ENCODE measurements around the gene ZNF79.

ZNF79 gene

GRCh38 chr9:127395497-127396252, 28.5 kb upstream of the ZNF79 start:
- H3K9me3 Mint-ChIP-seq: no peaks in the 10 kb centered on the region
- no peaks in the 10 kb centered on the region for H3K27me3 Mint-ChIP-seq
- H3K36me3 Mint-ChIP-seq: peaks cover 4% of the 10 kb centered on the region
- no peak overlapping the region for H3K27ac Mint-ChIP-seq
- peak overlapping the region; percentile 85 for H3K4me3 Mint-ChIP-seq
- H3K4me1 Mint-ChIP-seq: peaks cover 10% of the 10 kb centered on the region
- ATAC-seq: no peak

GRCh38 chr9:127396253-127396807, 27.9 kb upstream of the ZNF79 start:
- Mint-ChIP-seq H3K27ac (no peak overlapping the region), H3K36me3 (peaks cover 4% of the 10 kb centered on the region), H3K4me3 (peak overlapping the region; percentile 85), H3K4me1 (peaks cover 10% of the 10 kb centered on the region), H3K9me3 (no peaks in the 10 kb centered on the region), H3K27me3 (no peaks in the 10 kb centered on the region)
- no peak for ATAC-seq

GRCh38 chr9:127396808-127397645, 27.2 kb upstream of the ZNF79 start, which contains the start of gene SLC2A8:
TSS of gene SLC2A8 (plus strand) at chr9:127397169. CDS start at chr9:127397231, 62 bp downstream.
- peaks cover 4% of the 10 kb centered on the region for H3K36me3 Mint-ChIP-seq
- H3K9me3 Mint-ChIP-seq: no peaks in the 10 kb centered on the region
- ATAC-seq: peak; percentile 98
- H3K4me1 Mint-ChIP-seq: peaks cover 10% of the 10 kb centered on the region
- peak within 1 kb of the TSS; percentile 61 for H3K27ac Mint-ChIP-seq
- no peaks in the 10 kb centered on the region for H3K27me3 Mint-ChIP-seq
- H3K4me3 Mint-ChIP-seq: peak within 1 kb of the TSS; percentile 85

- Mint-ChIP-seq H3K27ac (peak overlapping the region; percentile 61), H3K4me3 (peak overlapping the region; percentile 85), H3K9me3 (no peaks in the 10 kb centered on the region), H3K36me3 (peaks cover 4% of the 10 kb centered on the region), H3K27me3 (no peaks in the 10 kb centered on the region), H3K4me1 (peaks cover 10% of the 10 kb centered on the region)
- ATAC-seq: peak; percentile 1
Observed at GRCh38 chr9:127397646-127398274, 26.4 kb upstream of the ZNF79 start.

DNA sequence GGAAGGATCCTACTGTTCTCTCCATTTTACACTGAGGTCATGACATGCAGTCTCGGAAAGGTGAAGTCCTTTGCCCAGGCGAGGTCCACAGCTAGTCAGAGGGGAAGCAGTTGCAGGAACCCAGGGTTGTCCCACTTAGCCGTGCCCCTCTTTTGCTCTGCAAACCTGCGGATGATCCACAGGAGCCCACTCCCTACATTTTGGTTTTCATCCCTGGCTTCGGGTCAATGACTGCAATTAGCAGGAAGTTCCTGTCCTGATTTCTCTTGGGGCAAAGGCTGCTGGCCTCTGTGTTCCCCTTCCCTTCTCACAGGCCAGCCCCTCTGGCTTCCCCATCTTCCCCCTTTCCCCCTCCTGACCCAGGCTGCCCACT, 25.9 kb upstream of the ZNF79 start:
- ATAC-seq: no peak
- Mint-ChIP-seq H3K36me3 (peaks cover 4% of the 10 kb centered on the region), H3K27me3 (no peaks in the 10 kb centered on the region), H3K4me1 (peaks cover 10% of the 10 kb centered on the region), H3K27ac (peak overlapping the region; percentile 61), H3K9me3 (no peaks in the 10 kb centered on the region), H3K4me3 (peak overlapping the region; percentile 85)

- peaks cover 10% of the 10 kb centered on the region for H3K4me1 Mint-ChIP-seq
- ATAC-seq: no peak
- H3K36me3 Mint-ChIP-seq: peaks cover 4% of the 10 kb centered on the region
- no peaks in the 10 kb centered on the region for H3K27me3 Mint-ChIP-seq
- peak overlapping the region; percentile 61 for H3K27ac Mint-ChIP-seq
- peak overlapping the region; percentile 85 for H3K4me3 Mint-ChIP-seq
- H3K9me3 Mint-ChIP-seq: no peaks in the 10 kb centered on the region
Observed at GRCh38 chr9:127398715-127399400, 25.3 kb upstream of the ZNF79 start.

DNA sequence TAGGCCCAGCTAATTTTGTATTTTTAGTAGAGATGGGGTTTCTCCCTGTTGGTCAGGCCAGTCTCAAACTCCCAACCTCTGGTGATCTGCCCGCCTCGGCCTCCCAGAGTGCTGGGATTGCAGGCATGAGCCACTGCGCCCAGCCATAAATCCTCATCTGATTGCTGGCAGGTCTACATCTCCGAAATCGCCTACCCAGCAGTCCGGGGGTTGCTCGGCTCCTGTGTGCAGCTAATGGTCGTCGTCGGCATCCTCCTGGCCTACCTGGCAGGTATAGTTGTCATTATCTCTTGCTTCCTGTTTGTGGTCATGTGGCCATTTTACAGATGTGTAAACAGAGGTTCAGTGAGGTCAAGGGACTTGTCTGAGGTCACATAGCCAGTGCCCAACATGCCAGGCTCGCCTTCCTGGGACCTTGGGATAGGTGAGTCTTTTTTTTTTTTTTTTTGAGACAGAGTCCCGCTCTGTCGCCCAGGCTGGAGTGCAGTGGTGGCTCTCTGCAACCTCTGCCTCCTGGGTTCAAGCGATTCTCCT, 24.4 kb upstream of the ZNF79 start:
- Mint-ChIP-seq H3K27ac (no peak overlapping the region), H3K27me3 (no peaks in the 10 kb centered on the region), H3K9me3 (no peaks in the 10 kb centered on the region), H3K36me3 (peaks cover 4% of the 10 kb centered on the region), H3K4me3 (no peak overlapping the region), H3K4me1 (peaks cover 10% of the 10 kb centered on the region)
- ATAC-seq: no peak

- H3K27me3 Mint-ChIP-seq: no peaks in the 10 kb centered on the region
- H3K36me3 Mint-ChIP-seq: peaks cover 10% of the 10 kb centered on the region
- no peak overlapping the region for H3K27ac Mint-ChIP-seq
- H3K4me1 Mint-ChIP-seq: peaks cover 10% of the 10 kb centered on the region
- H3K4me3 Mint-ChIP-seq: no peak overlapping the region
- H3K9me3 Mint-ChIP-seq: no peaks in the 10 kb centered on the region
- no peak for ATAC-seq
Observed at GRCh38 chr9:127402401-127403090, 21.6 kb upstream of the ZNF79 start.

GRCh38 chr9:127403507-127404192, 20.5 kb upstream of the ZNF79 start:
- Mint-ChIP-seq H3K36me3 (peaks cover 10% of the 10 kb centered on the region), H3K27me3 (no peaks in the 10 kb centered on the region), H3K4me1 (peaks cover 1% of the 10 kb centered on the region), H3K4me3 (no peak overlapping the region), H3K9me3 (no peaks in the 10 kb centered on the region), H3K27ac (no peak overlapping the region)
- ATAC-seq: no peak

GRCh38 chr9:127404631-127405030, 19.6 kb upstream of the ZNF79 start:
- Mint-ChIP-seq H3K9me3 (no peaks in the 10 kb centered on the region), H3K27ac (no peak overlapping the region), H3K27me3 (no peaks in the 10 kb centered on the region), H3K4me3 (no peak overlapping the region), H3K4me1 (no peaks in the 10 kb centered on the region), H3K36me3 (peaks cover 10% of the 10 kb centered on the region)
- ATAC-seq: no peak

GRCh38 chr9:127405344-127406125, 18.6 kb upstream of the ZNF79 start:
- Mint-ChIP-seq H3K27me3 (no peaks in the 10 kb centered on the region), H3K36me3 (peaks cover 6% of the 10 kb centered on the region), H3K4me3 (no peak overlapping the region), H3K27ac (no peak overlapping the region), H3K9me3 (no peaks in the 10 kb centered on the region), H3K4me1 (no peaks in the 10 kb centered on the region)
- no peak for ATAC-seq

DNA sequence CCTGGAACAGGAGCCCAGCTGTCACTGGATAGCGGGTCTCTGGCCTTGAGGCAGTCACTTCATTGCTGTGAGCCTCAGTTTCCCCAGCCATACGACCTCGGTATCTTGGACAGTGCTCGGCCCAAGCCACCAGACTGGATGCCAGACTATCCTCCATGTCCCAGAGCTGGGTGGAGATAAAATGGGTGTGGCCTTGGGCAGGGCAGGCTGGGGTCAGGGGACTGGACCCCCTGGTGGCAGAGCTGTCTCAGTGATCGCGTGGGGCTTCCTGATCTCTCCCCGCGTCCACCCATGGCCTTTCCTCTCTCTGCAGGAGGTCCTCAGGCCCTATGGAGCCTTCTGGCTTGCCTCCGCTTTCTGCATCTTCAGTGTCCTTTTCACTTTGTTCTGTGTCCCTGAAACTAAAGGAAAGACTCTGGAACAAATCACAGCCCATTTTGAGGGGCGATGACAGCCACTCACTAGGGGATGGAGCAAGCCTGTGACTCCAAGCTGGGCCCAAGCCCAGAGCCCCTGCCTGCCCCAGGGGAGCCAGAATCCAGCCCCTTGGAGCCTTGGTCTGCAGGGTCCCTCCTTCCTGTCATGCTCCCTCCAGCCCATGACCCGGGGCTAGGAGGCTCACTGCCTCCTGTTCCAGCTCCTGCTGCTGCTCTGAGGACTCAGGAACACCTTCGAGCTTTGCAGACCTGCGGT, 17.2 kb upstream of the ZNF79 start:
- Mint-ChIP-seq H3K27ac (no peak overlapping the region), H3K9me3 (no peaks in the 10 kb centered on the region), H3K27me3 (no peaks in the 10 kb centered on the region), H3K36me3 (peaks cover 6% of the 10 kb centered on the region), H3K4me3 (no peak overlapping the region), H3K4me1 (peaks cover 9% of the 10 kb centered on the region)
- ATAC-seq: no peak

DNA sequence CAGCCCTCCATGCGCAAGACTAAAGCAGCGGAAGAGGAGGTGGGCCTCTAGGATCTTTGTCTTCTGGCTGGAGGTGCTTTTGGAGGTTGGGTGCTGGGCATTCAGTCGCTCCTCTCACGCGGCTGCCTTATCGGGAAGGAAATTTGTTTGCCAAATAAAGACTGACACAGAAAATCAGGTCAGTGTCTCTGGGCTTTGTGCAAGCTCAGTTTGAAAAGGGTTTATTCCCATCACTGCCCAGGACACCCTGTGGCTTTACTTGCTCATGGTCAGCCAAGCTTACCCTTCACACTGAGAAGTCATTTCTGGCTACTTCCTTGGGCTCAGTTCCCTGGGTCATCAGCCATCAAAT, 16.7 kb upstream of the ZNF79 start:
- Mint-ChIP-seq H3K9me3 (no peaks in the 10 kb centered on the region), H3K4me3 (no peak overlapping the region), H3K27ac (no peak overlapping the region), H3K4me1 (peaks cover 9% of the 10 kb centered on the region), H3K27me3 (no peaks in the 10 kb centered on the region), H3K36me3 (peaks cover 6% of the 10 kb centered on the region)
- ATAC-seq: no peak
